Mucosa of stomach (tissue), 1 donor: Measurements from ENCODE around the gene HIPK2.
A peak's percentile ranks its signal among the peaks of the same experiment; 100 is the strongest.
"Not testable (repeated sequence)": the region's sequence is repeated elsewhere in the genome, so short reads cannot be mapped to it uniquely, and the experiment has no call there.

Source experiments
- H3K27me3 ChIP-seq: one replicate; pipeline ENCODE4 v1.7.0; 2013; ENCODE audit warnings: mild to moderate bottlenecking, low read length; ENCODE audit not compliant: control insufficient read depth, insufficient read depth
- H3K36me3 ChIP-seq: one replicate; pipeline ENCODE4 v1.7.0; 2013; ENCODE audit warnings: low read length; ENCODE audit not compliant: control insufficient read depth, insufficient read depth
- H3K4me1 ChIP-seq: one replicate; pipeline ENCODE4 v1.7.0; 2013; ENCODE audit warnings: mild to moderate bottlenecking, low read length; ENCODE audit not compliant: control insufficient read depth, insufficient read depth
- H3K4me3 ChIP-seq: one replicate; pipeline ENCODE4 v1.7.0; 2013; ENCODE audit warnings: low read length
- H3K9ac ChIP-seq: one replicate; pipeline ENCODE4 v1.7.0; 2013; ENCODE audit warnings: mild to moderate bottlenecking, low read length, moderate library complexity
- H3K9me3 ChIP-seq: one replicate; pipeline ENCODE4 v1.7.0; 2013; ENCODE audit warnings: mild to moderate bottlenecking, low read length, moderate library complexity; ENCODE audit not compliant: control insufficient read depth
- donor health status: Pancreatic carcinoma.

HIPK2 gene

GRCh38 chr7:139679731-139680594 is 97.8 kb downstream of the HIPK2 start:
- H3K27me3 ChIP-seq = no peaks in the 10 kb centered on the region
- peaks cover 51% of the 10 kb centered on the region for H3K4me1 ChIP-seq
- no peak overlapping the region for H3K4me3 ChIP-seq
- H3K36me3 ChIP-seq = no peaks in the 10 kb centered on the region
- peak overlapping the region; percentile 42 for H3K9ac ChIP-seq
- no peaks in the 10 kb centered on the region for H3K9me3 ChIP-seq

GRCh38 chr7:139676390-139676789 is 101.4 kb downstream of the HIPK2 start:
- Histone ChIP-seq H3K9me3 (no peaks in the 10 kb centered on the region), H3K4me3 (no peak overlapping the region), H3K27me3 (no peaks in the 10 kb centered on the region), H3K36me3 (no peaks in the 10 kb centered on the region), H3K9ac (no peak overlapping the region), H3K4me1 (peaks cover 46% of the 10 kb centered on the region)

- peaks cover 36% of the 10 kb centered on the region for H3K4me1 ChIP-seq
- H3K36me3 ChIP-seq = no peaks in the 10 kb centered on the region
- H3K4me3 ChIP-seq = no peak overlapping the region
- no peaks in the 10 kb centered on the region for H3K9me3 ChIP-seq
- H3K9ac ChIP-seq = no peak overlapping the region
- H3K27me3 ChIP-seq = no peaks in the 10 kb centered on the region
These were observed 102.4 kb downstream of the HIPK2 start for GRCh38 chr7:139675127-139676125.

GRCh38 chr7:139674752-139675126 is 103.1 kb downstream of the HIPK2 start:
- H3K4me1 ChIP-seq = peaks cover 35% of the 10 kb centered on the region
- H3K9ac ChIP-seq = no peak overlapping the region
- no peaks in the 10 kb centered on the region for H3K36me3 ChIP-seq
- H3K27me3 ChIP-seq = no peaks in the 10 kb centered on the region
- H3K4me3 ChIP-seq = no peak overlapping the region
- H3K9me3 ChIP-seq = no peaks in the 10 kb centered on the region

- Histone ChIP-seq H3K9me3 (no peaks in the 10 kb centered on the region), H3K4me1 (peaks cover 32% of the 10 kb centered on the region)
These were observed 103.5 kb downstream of the HIPK2 start for GRCh38 chr7:139674341-139674740.

GRCh38 chr7:139673762-139674161 is 104.0 kb downstream of the HIPK2 start:
- H3K4me1 ChIP-seq = peaks cover 27% of the 10 kb centered on the region
- no peak overlapping the region for H3K9ac ChIP-seq
- H3K27me3 ChIP-seq = no peaks in the 10 kb centered on the region

More at GRCh38 chr7:139674341-139674740, 103.5 kb downstream of the HIPK2 start:
- Histone ChIP-seq H3K27me3 (no peaks in the 10 kb centered on the region), H3K4me3 (no peak overlapping the region), H3K9ac (no peak overlapping the region), H3K36me3 (no peaks in the 10 kb centered on the region)

GRCh38 chr7:139673230-139673629 is 104.6 kb downstream of the HIPK2 start:
- H3K27me3 ChIP-seq = no peaks in the 10 kb centered on the region
- H3K4me1 ChIP-seq = peaks cover 27% of the 10 kb centered on the region
- H3K36me3 ChIP-seq = no peaks in the 10 kb centered on the region
- H3K9ac ChIP-seq = no peak overlapping the region
- no peaks in the 10 kb centered on the region for H3K9me3 ChIP-seq
- H3K4me3 ChIP-seq = no peak overlapping the region

More at GRCh38 chr7:139673762-139674161, 104.0 kb downstream of the HIPK2 start:
- Histone ChIP-seq H3K9me3 (no peaks in the 10 kb centered on the region), H3K36me3 (no peaks in the 10 kb centered on the region), H3K4me3 (no peak overlapping the region)

- Histone ChIP-seq H3K9ac (no peak overlapping the region), H3K27me3 (no peaks in the 10 kb centered on the region), H3K36me3 (no peaks in the 10 kb centered on the region), H3K4me1 (peaks cover 33% of the 10 kb centered on the region), H3K4me3 (no peak overlapping the region), H3K9me3 (no peaks in the 10 kb centered on the region)
These were observed 105.8 kb downstream of the HIPK2 start for GRCh38 chr7:139671967-139672366.

- not testable (repeated sequence) for H3K9me3 ChIP-seq, H3K36me3 ChIP-seq, H3K9ac ChIP-seq, H3K4me3 ChIP-seq, H3K27me3 ChIP-seq
- peaks cover 33% of the 10 kb centered on the region for H3K4me1 ChIP-seq
These were observed 107.1 kb downstream of the HIPK2 start for GRCh38 chr7:139670662-139671061.

GRCh38 chr7:139669106-139670061 is 108.4 kb downstream of the HIPK2 start:
- Histone ChIP-seq H3K9ac (no peak overlapping the region), H3K4me1 (peaks cover 29% of the 10 kb centered on the region), H3K9me3 (no peaks in the 10 kb centered on the region), H3K36me3 (no peaks in the 10 kb centered on the region), H3K27me3 (no peaks in the 10 kb centered on the region), H3K4me3 (no peak overlapping the region)

GRCh38 chr7:139667377-139667776 is 110.4 kb downstream of the HIPK2 start:
- Histone ChIP-seq H3K9ac (no peak overlapping the region), H3K27me3 (no peaks in the 10 kb centered on the region), H3K9me3 (no peaks in the 10 kb centered on the region), H3K4me3 (no peak overlapping the region), H3K4me1 (peaks cover 38% of the 10 kb centered on the region), H3K36me3 (no peaks in the 10 kb centered on the region)
